PC-3 (cell line): ENCODE measurements around the gene ADAM11. TPM values are rescaled to one million over a fixed set of nuclear protein-coding genes. Genes with fewer than 3 reads are reported as not detected.

Source experiments
- ATAC-seq: fragments of 200-7000 bp; cut with Tn5 transposase; 2 replicates; pipeline ENCODE4 v1.9.1; 2020; ENCODE audit warnings: mild to moderate bottlenecking, moderate library complexity
- BruUV-seq: library from RNA; stranded (reverse); fragments of 400-500 nt; replicated peaks from 2 replicates; lab custom pipeline; 2021; lab: Mats Ljungman, UMichigan
- CTCF ChIA-PET: fragments of 300-600 bp; sonication (Branson Sonifier 250); formaldehyde crosslinking; loops from one replicate; lab custom pipeline; 2022; ENCODE audit warnings: antibody characterized with exemption; lab: Charles Lee
- POLR2A ChIA-PET: fragments of 300-600 bp; sonication (Branson Sonifier 250); formaldehyde crosslinking; loops from one replicate; lab custom pipeline; 2022; ENCODE audit warnings: antibody characterized with exemption; ENCODE audit not compliant: unreplicated experiment; lab: Charles Lee
- DNase-seq: peaks from one replicate; pipeline ENCODE4 v3.0.0-alpha.2; 2015
- H2AFZ ChIP-seq: fragments of 300-600 bp; sonication (generic); 2 replicates; pipeline ENCODE4 v1.6.0; 2016; ENCODE audit warnings: antibody characterized with exemption, low read length
- H3F3A ChIP-seq: fragments of 300-600 bp; sonication (generic); one replicate; pipeline ENCODE4 v1.6.0; 2017; ENCODE audit warnings: antibody characterized with exemption, low read length, control low read depth, mild to moderate bottlenecking; ENCODE audit not compliant: unreplicated experiment
- H3K27ac ChIP-seq: fragments of 300-600 bp; sonication (generic); 2 replicates; pipeline ENCODE4 v1.5.1; 2016; ENCODE audit warnings: mild to moderate bottlenecking, low read length
- H3K27me3 ChIP-seq: fragments of 300-600 bp; sonication (generic); 2 replicates; pipeline ENCODE4 v1.6.1; 2016; ENCODE audit warnings: low read length, mixed read lengths
- H3K36me3 ChIP-seq: fragments of 300-600 bp; sonication (generic); 2 replicates; pipeline ENCODE4 v1.6.1; 2016; ENCODE audit warnings: low read depth, mixed run types, low read length, mixed read lengths
- H3K4me1 ChIP-seq: fragments of 300-600 bp; sonication (generic); 2 replicates; pipeline ENCODE4 v1.5.1; 2016; ENCODE audit warnings: low read length; ENCODE audit not compliant: insufficient read depth
- H3K4me2 ChIP-seq: fragments of 300-600 bp; sonication (generic); 2 replicates; pipeline ENCODE4 v1.6.0; 2016; ENCODE audit warnings: low read length
- H3K4me3 ChIP-seq: fragments of 300-600 bp; sonication (generic); 2 replicates; pipeline ENCODE4 v1.5.1; 2016; ENCODE audit warnings: mild to moderate bottlenecking, low read length, mixed read lengths
- H3K79me2 ChIP-seq: fragments of 300-600 bp; sonication (generic); 2 replicates; pipeline ENCODE4 v1.6.1; 2017; ENCODE audit warnings: low read length, mixed read lengths
- H3K9ac ChIP-seq: fragments of 300-600 bp; sonication (generic); 2 replicates; pipeline ENCODE4 v1.6.0; 2016; ENCODE audit warnings: mild to moderate bottlenecking, low read length
- H3K9me2 ChIP-seq: fragments of 300-600 bp; sonication (generic); replicated peaks from 2 replicates; pipeline ENCODE4 v1.6.1; 2016; ENCODE audit warnings: mixed run types, low read length, mixed read lengths
- H3K9me3 ChIP-seq: fragments of 300-600 bp; sonication (generic); 2 replicates; pipeline ENCODE4 v1.6.1; 2016; ENCODE audit warnings: low read length, mixed read lengths
- H4K20me1 ChIP-seq: fragments of 300-600 bp; sonication (generic); 2 replicates; pipeline ENCODE4 v1.6.1; 2016; ENCODE audit warnings: low read length, mixed read lengths
- CTCF ChIP-seq: fragments of 300-600 bp; sonication (generic); conservative IDR thresholded peaks from 2 replicates; pipeline ENCODE4 v1.5.1; 2017; ENCODE audit warnings: antibody characterized with exemption, low read depth, mild to moderate bottlenecking, low read length
- EZH2 ChIP-seq: fragments of 300-600 bp; sonication (generic); IDR thresholded peaks from one replicate; pipeline ENCODE4 v1.6.1; 2017; ENCODE audit warnings: antibody characterized with exemption, mild to moderate bottlenecking, low read length; ENCODE audit not compliant: unreplicated experiment
- EZH2phosphoT487 ChIP-seq: fragments of 300-600 bp; sonication (generic); IDR thresholded peaks from 2 replicates; pipeline ENCODE4 v1.6.1; 2018; ENCODE audit warnings: mild to moderate bottlenecking, antibody characterized with exemption, low read length, borderline replicate concordance
- intact Hi-C: fragments of 100-400 bp; cut with micrococcal nuclease; formaldehyde crosslinking; loops from 2 replicates; pipeline ENCODE4 v1.9.0; 2023
- total RNA-seq: library from RNA; depleted of rRNA; stranded (reverse); fragments of >200 nt; gene quantifications from 2 replicates; pipeline ENCODE4 v1.2.3, GENCODE V29; 2014

ADAM11 gene
- total RNA-seq, 1 experiment from 2014 or later, result 2.9 TPM

- intact Hi-C loops, result loop anchor here (2.0 kb wide), 1 partner anchor 35 kb away; no protein-coding TSS in a partner anchor
- Histone ChIP-seq H3K36me3 (no peaks in the 10 kb centered on the region; the same call in 1 of the 2 replicates), H3K4me1 (peaks cover 24% of the 10 kb centered on the region), H3K4me3 (no peak overlapping the region), H3K27ac (peak overlapping the region; percentile 82), H3K79me2 (no peaks in the 10 kb centered on the region), H3K4me2 (peak overlapping the region; percentile 43), H2AFZ (peak overlapping the region; percentile 69), H3K9me3 (no peaks in the 10 kb centered on the region), H3F3A (no peaks in the 10 kb centered on the region), H3K9ac (peak overlapping the region; percentile 41), H3K27me3 (no peaks in the 10 kb centered on the region), H4K20me1 (no peaks in the 10 kb centered on the region), H3K9me2 (no peaks in the 10 kb centered on the region)
- POLR2A ChIA-PET, result interaction anchor here (0.6 to 1.1 kb wide), 2 partner anchors 26 to 141 kb away, joined by 3 read pairs; no protein-coding TSS in a partner anchor
- TSS peak; percentile 34 for BruUV-seq
- no peak for DNase-seq
- CTCF ChIA-PET, result interaction anchor here (0.5 to 1.3 kb wide), 3 partner anchors 15 to 18 kb away, joined by 3 to 6 read pairs (median 3); no protein-coding TSS in a partner anchor
- ATAC-seq, result no peak; the same call in 1 of the 2 replicates
- TF ChIP-seq CTCF (no peak), EZH2phosphoT487 (no peak), EZH2 (no peak)
These were observed 35.4 kb downstream of the ADAM11 start for GRCh38 chr17:44793885-44794842.

GRCh38 chr17:44794851-44795413, 36.1 kb downstream of the ADAM11 start:
- Histone ChIP-seq H2AFZ (peak overlapping the region; percentile 69), H3K9me3 (no peaks in the 10 kb centered on the region), H3F3A (no peaks in the 10 kb centered on the region), H3K4me1 (peaks cover 24% of the 10 kb centered on the region), H3K36me3 (no peaks in the 10 kb centered on the region; the same call in 1 of the 2 replicates), H3K9me2 (no peaks in the 10 kb centered on the region), H4K20me1 (no peaks in the 10 kb centered on the region), H3K79me2 (no peaks in the 10 kb centered on the region), H3K4me3 (no peak overlapping the region), H3K9ac (peak overlapping the region; percentile 41), H3K27ac (peak overlapping the region; percentile 82), H3K4me2 (peak overlapping the region; percentile 43), H3K27me3 (no peaks in the 10 kb centered on the region)
- ChIA-PET CTCF (interaction anchor here (0.5 to 1.3 kb wide), 5 partner anchors 15 to 1375 kb away, joined by 3 to 6 read pairs (median 3); no protein-coding TSS in a partner anchor), POLR2A (interaction anchor here (0.6 to 1.1 kb wide), 2 partner anchors 26 to 140 kb away, joined by 3 read pairs; no protein-coding TSS in a partner anchor)
- peak; percentile 84 for ATAC-seq
- DNase-seq, result peak; percentile 94
- BruUV-seq, result no TSS peak
- intact Hi-C loops, result loop anchor here (1.0 to 2.0 kb wide), 2 partner anchors 25 to 34 kb away; no protein-coding TSS in a partner anchor
- no peak for TF ChIP-seq CTCF
- TF ChIP-seq EZH2, result no peak
- TF ChIP-seq EZH2phosphoT487, result no peak
